HEK293 (cell line): ENCODE measurements around the gene UBE2D1.

ENCODE experiments used
- CTCF ChIA-PET: fragments of 350-600 bp; formaldehyde crosslinking; extraction: SDS; loops from one replicate; lab custom pipeline; 2021; ENCODE audit warnings: antibody characterized with exemption; lab: Yijun Ruan, JAX
- POLR2A ChIA-PET: fragments of 300-600 bp; formaldehyde crosslinking; extraction: SDS; loops from one replicate; lab custom pipeline; 2020; ENCODE audit warnings: antibody characterized with exemption, inconsistent platforms; lab: Yijun Ruan, JAX
- H3K27ac ChIP-seq: fragments of 200-500 bp; sonication (Bioruptor generic); 2 replicates; pipeline ENCODE4 v1.5.1; 2014; ENCODE audit warnings: low read depth, low read length, control low read depth, inconsistent platforms; ENCODE audit errors: extremely low read depth
- H3K36me3 ChIP-seq, 2 experiments: fragments of 200-500 bp in 1 of 2; sonication (Bioruptor generic) in 1 of 2; 1 replicate in 1 of 2; 2 replicates in 1 of 2; pipeline ENCODE4 v1.5.1; 2014 to 2017; ENCODE audit warnings: inconsistent platforms in 2 of 2, low read length in 2 of 2; ENCODE audit not compliant: control insufficient read depth in 2 of 2, insufficient read depth in 1 of 2
- H3K4me1 ChIP-seq: fragments of 200-500 bp; sonication (Bioruptor generic); 2 replicates; pipeline ENCODE4 v1.5.1; 2014; ENCODE audit warnings: mild to moderate bottlenecking, low read length, inconsistent platforms; ENCODE audit not compliant: control insufficient read depth, insufficient read depth
- H3K4me3 ChIP-seq: 2 replicates; pipeline ENCODE4 v1.5.1; 2011; ENCODE audit warnings: low read depth, mild to moderate bottlenecking, control low read depth, low read length, moderate library complexity
- H3K9me3 ChIP-seq: fragments of 200-500 bp; sonication (Bioruptor generic); 2 replicates; pipeline ENCODE4 v1.5.1; 2014; ENCODE audit warnings: low read depth, low read length, inconsistent platforms; ENCODE audit not compliant: control insufficient read depth, insufficient read depth
- BCL11B ChIP-seq: fragments of 450-650 bp; formaldehyde crosslinking; IDR thresholded peaks from 2 replicates; pipeline ENCODE4 v1.5.1; 2016; ENCODE audit warnings: low read depth, missing biosample characterization, missing genetic modification characterization
- EGR2 ChIP-seq: fragments of 450-650 bp; formaldehyde crosslinking; IDR thresholded peaks from 2 replicates; pipeline ENCODE4 v1.5.1; 2016; ENCODE audit warnings: low read depth, missing biosample characterization, missing genetic modification characterization
- GLIS2 ChIP-seq: fragments of 450-650 bp; formaldehyde crosslinking; IDR thresholded peaks from 2 replicates; pipeline ENCODE4 v1.5.1; 2016; ENCODE audit warnings: missing biosample characterization, missing genetic modification characterization
- KLF16 ChIP-seq: fragments of 450-650 bp; formaldehyde crosslinking; IDR thresholded peaks from 2 replicates; pipeline ENCODE4 v1.5.1; 2017; ENCODE audit warnings: missing biosample characterization, missing genetic modification characterization
- SP2 ChIP-seq: fragments of 450-650 bp; formaldehyde crosslinking; IDR thresholded peaks from 2 replicates; pipeline ENCODE4 v1.5.1; 2016; ENCODE audit warnings: missing biosample characterization, missing genetic modification characterization
- TSHZ1 ChIP-seq: fragments of 450-650 bp; formaldehyde crosslinking; IDR thresholded peaks from 2 replicates; pipeline ENCODE4 v1.5.1; 2016; ENCODE audit warnings: missing biosample characterization, missing genetic modification characterization, borderline replicate concordance
- ZBTB10 ChIP-seq: fragments of 450-650 bp; formaldehyde crosslinking; IDR thresholded peaks from 2 replicates; pipeline ENCODE4 v1.5.1; 2016; ENCODE audit warnings: missing biosample characterization, missing genetic modification characterization
- ZNF169 ChIP-seq: fragments of 450-650 bp; formaldehyde crosslinking; IDR thresholded peaks from 2 replicates; pipeline ENCODE4 v1.5.1; 2016; ENCODE audit warnings: missing biosample characterization, missing genetic modification characterization
- ZNF239 ChIP-seq: fragments of 450-650 bp; formaldehyde crosslinking; IDR thresholded peaks from 2 replicates; pipeline ENCODE4 v1.5.1; 2016; ENCODE audit warnings: missing biosample characterization, missing genetic modification characterization
- ZNF341 ChIP-seq: fragments of 450-650 bp; formaldehyde crosslinking; IDR thresholded peaks from 2 replicates; pipeline ENCODE4; 2016; ENCODE audit warnings: low read depth, missing biosample characterization, missing genetic modification characterization
- ZNF391 ChIP-seq: fragments of 450-650 bp; formaldehyde crosslinking; IDR thresholded peaks from 2 replicates; pipeline ENCODE4 v1.5.1; 2016; ENCODE audit warnings: low read depth, missing biosample characterization, missing genetic modification characterization, borderline replicate concordance
- ZNF416 ChIP-seq: fragments of 450-650 bp; formaldehyde crosslinking; IDR thresholded peaks from 2 replicates; pipeline ENCODE4 v1.5.1; 2016; ENCODE audit warnings: missing biosample characterization, missing genetic modification characterization
- ZNF561 ChIP-seq: fragments of 450-650 bp; IDR thresholded peaks from 2 replicates; pipeline ENCODE4 v1.5.1; 2018; ENCODE audit warnings: missing biosample characterization, missing genetic modification characterization, borderline replicate concordance
- ZNF571 ChIP-seq: fragments of 450-650 bp; formaldehyde crosslinking; IDR thresholded peaks from 2 replicates; pipeline ENCODE4 v1.5.0; 2017; ENCODE audit warnings: missing biosample characterization, missing genetic modification characterization
- ZNF596 ChIP-seq: fragments of 450-650 bp; IDR thresholded peaks from 2 replicates; pipeline ENCODE4 v1.5.0; 2018; ENCODE audit warnings: missing biosample characterization, mild to moderate bottlenecking, missing genetic modification characterization, moderate library complexity
- ZNF658 ChIP-seq: fragments of 450-650 bp; formaldehyde crosslinking; IDR thresholded peaks from 2 replicates; pipeline ENCODE4; 2016; ENCODE audit warnings: missing biosample characterization, missing genetic modification characterization
- ZNF664 ChIP-seq: fragments of 450-650 bp; formaldehyde crosslinking; IDR thresholded peaks from 2 replicates; pipeline ENCODE4 v1.5.1; 2016; ENCODE audit warnings: missing biosample characterization, missing genetic modification characterization
- TF ChIP-seq, protein P1 (sequence below): fragments of 450-650 bp; formaldehyde crosslinking; IDR thresholded peaks from 2 replicates; pipeline ENCODE4; 2016; ENCODE audit warnings: missing biosample characterization, missing genetic modification characterization
- TF ChIP-seq, protein P2 (sequence below): fragments of 450-650 bp; formaldehyde crosslinking; IDR thresholded peaks from 2 replicates; pipeline ENCODE4 v1.5.1; 2016; ENCODE audit warnings: missing biosample characterization, missing genetic modification characterization, low read depth
- TF ChIP-seq, protein P3 (sequence below): fragments of 450-650 bp; formaldehyde crosslinking; IDR thresholded peaks from 2 replicates; pipeline ENCODE4 v1.5.1; 2017; ENCODE audit warnings: missing biosample characterization, missing genetic modification characterization
- TF ChIP-seq, protein P4 (sequence below): fragments of 450-650 bp; formaldehyde crosslinking; IDR thresholded peaks from 2 replicates; pipeline ENCODE4 v1.5.1; 2016; ENCODE audit warnings: missing biosample characterization, missing genetic modification characterization

The UBE2D1 gene

GRCh38 chr10:58359541-58359940 lies 24.7 kb downstream of the UBE2D1 start:
- no peaks in the 10 kb centered on the region for H3K4me1 ChIP-seq
- CTCF ChIA-PET: no interaction called here
- H3K9me3 ChIP-seq: no peaks in the 10 kb centered on the region
- no peak for TF ChIP-seq EGR2 (tag by site-specific recombination)
- no peak for TF ChIP-seq ZNF341
- TF ChIP-seq ZNF391: no peak
- TF ChIP-seq ZNF658 (tag by site-specific recombination): no peak
- TF ChIP-seq ZNF571 (tag by site-specific recombination): no peak
- TF ChIP-seq GLIS2 (tag by site-specific recombination): no peak
- no peak for TF ChIP-seq SP2 (tag by site-specific recombination)
- TF ChIP-seq ZBTB10: no peak
- no peak for TF ChIP-seq ZNF664 (tag by site-specific recombination)
- TF ChIP-seq KLF16 (tag by site-specific recombination): no peak
- H3K4me3 ChIP-seq: no peak overlapping the region
- POLR2A ChIA-PET: no interaction called here
- peaks cover 0 to under 1% of the 10 kb centered on the region in 2 experiments; a peak in 1 of 3 replicates for H3K36me3 ChIP-seq
- no peak overlapping the region for H3K27ac ChIP-seq

DNA sequence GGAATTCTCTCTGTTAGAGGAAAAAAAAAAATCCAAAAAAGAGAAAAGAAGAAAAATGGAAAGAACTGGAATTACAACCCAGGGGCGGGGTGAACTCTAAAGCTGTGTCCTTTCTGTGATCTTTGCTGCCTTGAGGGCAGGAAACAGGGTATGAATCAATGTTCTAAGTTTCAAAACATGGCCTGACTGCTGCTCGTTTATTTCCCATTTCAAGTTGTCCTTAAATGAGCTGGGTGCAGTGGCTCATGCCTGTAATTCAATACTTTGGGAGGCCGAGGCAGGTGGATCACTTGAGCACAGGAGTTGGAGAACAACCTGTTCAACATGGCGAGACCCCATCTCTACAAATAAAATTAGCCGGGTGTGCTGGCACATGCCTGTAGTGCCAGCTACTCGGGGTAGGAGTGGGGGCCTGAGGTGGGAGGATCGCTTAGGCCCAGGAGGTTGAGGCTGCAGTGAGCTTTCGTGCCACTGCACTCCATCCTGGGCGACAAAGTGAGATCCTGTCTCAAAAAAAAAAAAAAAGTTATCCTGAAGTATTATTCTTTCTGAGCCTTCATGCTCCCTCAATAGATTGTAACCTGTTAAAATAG lies 25.7 kb downstream of the UBE2D1 start:
- CTCF ChIA-PET: interaction anchor here (0.6 to 1.3 kb wide), 2 partner anchors 11 to 70 kb away, joined by 3 read pairs; no protein-coding TSS in a partner anchor
- TF ChIP-seq, protein P1, sequence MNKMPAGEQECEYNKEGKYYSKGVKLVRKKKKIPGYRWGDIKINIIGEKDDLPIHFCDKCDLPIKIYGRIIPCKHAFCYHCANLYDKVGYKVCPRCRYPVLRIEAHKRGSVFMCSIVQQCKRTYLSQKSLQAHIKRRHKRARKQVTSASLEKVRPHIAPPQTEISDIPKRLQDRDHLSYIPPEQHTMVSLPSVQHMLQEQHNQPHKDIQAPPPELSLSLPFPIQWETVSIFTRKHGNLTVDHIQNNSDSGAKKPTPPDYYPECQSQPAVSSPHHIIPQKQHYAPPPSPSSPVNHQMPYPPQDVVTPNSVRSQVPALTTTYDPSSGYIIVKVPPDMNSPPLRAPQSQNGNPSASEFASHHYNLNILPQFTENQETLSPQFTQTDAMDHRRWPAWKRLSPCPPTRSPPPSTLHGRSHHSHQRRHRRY (tag by site-specific recombination): no peak
- TF ChIP-seq, protein P2, sequence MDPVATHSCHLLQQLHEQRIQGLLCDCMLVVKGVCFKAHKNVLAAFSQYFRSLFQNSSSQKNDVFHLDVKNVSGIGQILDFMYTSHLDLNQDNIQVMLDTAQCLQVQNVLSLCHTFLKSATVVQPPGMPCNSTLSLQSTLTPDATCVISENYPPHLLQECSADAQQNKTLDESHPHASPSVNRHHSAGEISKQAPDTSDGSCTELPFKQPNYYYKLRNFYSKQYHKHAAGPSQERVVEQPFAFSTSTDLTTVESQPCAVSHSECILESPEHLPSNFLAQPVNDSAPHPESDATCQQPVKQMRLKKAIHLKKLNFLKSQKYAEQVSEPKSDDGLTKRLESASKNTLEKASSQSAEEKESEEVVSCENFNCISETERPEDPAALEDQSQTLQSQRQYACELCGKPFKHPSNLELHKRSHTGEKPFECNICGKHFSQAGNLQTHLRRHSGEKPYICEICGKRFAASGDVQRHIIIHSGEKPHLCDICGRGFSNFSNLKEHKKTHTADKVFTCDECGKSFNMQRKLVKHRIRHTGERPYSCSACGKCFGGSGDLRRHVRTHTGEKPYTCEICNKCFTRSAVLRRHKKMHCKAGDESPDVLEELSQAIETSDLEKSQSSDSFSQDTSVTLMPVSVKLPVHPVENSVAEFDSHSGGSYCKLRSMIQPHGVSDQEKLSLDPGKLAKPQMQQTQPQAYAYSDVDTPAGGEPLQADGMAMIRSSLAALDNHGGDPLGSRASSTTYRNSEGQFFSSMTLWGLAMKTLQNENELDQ (tag by site-specific recombination): no peak
- TF ChIP-seq ZNF416 (tag by site-specific recombination): no peak
- TF ChIP-seq ZNF239: no peak
- TF ChIP-seq, protein P3, sequence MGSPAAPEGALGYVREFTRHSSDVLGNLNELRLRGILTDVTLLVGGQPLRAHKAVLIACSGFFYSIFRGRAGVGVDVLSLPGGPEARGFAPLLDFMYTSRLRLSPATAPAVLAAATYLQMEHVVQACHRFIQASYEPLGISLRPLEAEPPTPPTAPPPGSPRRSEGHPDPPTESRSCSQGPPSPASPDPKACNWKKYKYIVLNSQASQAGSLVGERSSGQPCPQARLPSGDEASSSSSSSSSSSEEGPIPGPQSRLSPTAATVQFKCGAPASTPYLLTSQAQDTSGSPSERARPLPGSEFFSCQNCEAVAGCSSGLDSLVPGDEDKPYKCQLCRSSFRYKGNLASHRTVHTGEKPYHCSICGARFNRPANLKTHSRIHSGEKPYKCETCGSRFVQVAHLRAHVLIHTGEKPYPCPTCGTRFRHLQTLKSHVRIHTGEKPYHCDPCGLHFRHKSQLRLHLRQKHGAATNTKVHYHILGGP (tag by site-specific recombination): no peak
- TF ChIP-seq ZNF169 (tag by site-specific recombination): no peak
- no peak for TF ChIP-seq ZNF561 (tag by site-specific recombination)
- TF ChIP-seq TSHZ1 (tag by site-specific recombination): no peak
- TF ChIP-seq BCL11B (tag by site-specific recombination): no peak
- TF ChIP-seq ZNF596 (tag by site-specific recombination): no peak
- TF ChIP-seq, protein P4, sequence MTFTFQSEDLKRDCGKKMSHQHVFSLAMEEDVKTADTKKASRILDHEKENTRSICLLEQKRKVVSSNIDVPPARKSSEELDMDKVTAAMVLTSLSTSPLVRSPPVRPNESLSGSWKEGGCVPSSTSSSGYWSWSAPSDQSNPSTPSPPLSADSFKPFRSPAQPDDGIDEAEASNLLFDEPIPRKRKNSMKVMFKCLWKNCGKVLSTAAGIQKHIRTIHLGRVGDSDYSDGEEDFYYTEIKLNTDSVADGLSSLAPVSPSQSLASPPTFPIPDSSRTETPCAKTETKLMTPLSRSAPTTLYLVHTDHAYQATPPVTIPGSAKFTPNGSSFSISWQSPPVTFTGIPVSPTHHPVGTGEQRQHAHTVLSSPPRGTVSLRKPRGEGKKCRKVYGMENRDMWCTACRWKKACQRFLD (tag by site-specific recombination): no peak

More for the DNA sequence above, 25.7 kb downstream of the UBE2D1 start:
- H3K4me3 ChIP-seq: no peak overlapping the region
- no peaks in the 10 kb centered on the region for H3K9me3 ChIP-seq
- H3K4me1 ChIP-seq: no peaks in the 10 kb centered on the region
- POLR2A ChIA-PET: interaction anchor here (0.7 kb wide), 1 partner anchor 10 kb away, joined by 6 read pairs; no protein-coding TSS in a partner anchor
- H3K36me3 ChIP-seq: peaks cover 0 to 10% of the 10 kb centered on the region in 2 experiments; a peak in 1 of 3 replicates
- H3K27ac ChIP-seq: no peak overlapping the region
